ENCODE results near the gene IARS1. TPM values are rescaled to one million over a fixed set of nuclear protein-coding genes. Genes with fewer than 3 reads are reported as not detected.

The IARS1 gene
- 163 TPM for total RNA-seq

DNA sequence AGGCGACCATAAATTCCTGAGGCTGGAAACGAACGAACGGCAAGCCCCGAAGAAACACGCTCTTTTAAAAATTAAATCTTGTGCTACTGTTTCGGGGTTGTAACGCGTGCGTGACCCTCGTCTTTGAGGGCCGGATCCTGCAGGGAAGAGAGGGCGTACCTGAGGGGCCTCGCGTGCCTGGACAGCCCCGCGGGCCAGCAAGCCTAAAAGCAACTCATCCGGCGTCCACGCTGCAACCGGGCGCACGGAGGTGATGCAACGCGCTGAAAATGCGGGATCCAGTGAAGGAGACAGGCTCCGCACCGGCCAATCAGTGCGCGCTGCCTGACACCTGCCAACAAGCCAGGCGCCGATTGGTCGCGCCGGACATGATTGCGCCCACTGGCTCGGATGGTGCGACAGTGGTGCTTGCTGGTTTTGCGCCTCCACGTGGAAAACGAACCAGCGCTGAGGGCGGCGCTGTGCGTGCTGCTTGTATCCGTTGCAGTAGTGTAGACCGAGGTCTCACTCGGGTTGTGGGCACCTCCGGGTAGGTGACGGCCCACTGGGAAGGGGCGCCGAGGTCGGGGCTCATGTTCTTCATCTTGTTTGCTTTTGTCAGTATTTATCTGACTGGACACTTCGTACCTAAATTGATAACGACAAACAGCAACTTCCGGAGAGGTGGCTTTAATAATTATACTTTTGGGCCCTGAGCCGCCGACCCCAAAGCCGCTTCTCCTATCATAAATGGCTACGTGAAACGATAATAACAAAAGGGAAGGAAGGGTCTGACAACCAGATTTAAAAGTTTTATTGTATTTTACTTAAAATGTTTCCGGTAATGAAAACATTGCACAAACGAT, at the start of gene IARS1:
IARS1 (minus strand) TSS at position 246 of the 845 bp plus-strand sequence. CDS start 4,278 bp downstream, outside the sequence.
- FAIRE-seq, result no peak
- peak; percentile 71 to 86 for DNase-seq (ENCODE audit: low spot score in 2 of 2)

DNA sequence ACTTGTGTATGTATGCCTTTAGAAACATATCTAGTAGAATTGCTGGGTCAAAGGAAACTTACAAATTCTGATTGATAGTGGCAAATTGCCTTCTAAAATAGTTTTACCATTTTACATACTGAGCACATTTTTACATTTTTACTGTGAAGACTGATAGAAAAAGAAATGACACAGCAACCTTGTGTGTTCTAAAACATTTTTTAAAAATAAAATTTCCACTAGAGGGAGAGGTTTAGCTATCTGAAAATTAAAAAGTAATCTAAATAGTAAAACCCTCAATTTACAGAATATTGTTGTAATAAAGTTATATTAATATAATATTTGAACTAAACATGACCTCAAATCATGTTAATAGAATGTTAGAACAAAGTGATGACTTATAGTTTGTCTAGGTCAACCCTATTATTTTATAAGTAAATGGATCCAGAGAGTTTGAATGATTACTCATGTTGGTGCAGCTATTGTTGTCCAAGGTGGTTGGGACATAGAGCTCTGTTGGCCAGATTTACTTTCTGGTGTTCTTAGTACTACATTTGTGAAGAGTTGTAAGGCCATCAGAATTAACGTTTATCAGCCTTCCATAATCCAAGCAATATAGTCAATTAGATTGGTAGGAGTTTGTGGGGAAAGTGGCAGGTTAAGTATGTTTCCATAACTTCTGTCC, 49.5 kb upstream of the IARS1 start:
- FAIRE-seq (peak; percentile 66), DNase-seq (ENCODE audit: low spot score in 2 of 2) (no peak)

GRCh38 chr9:92341578-92341977, 48.1 kb upstream of the IARS1 start:
- no peak for FAIRE-seq
- DNase-seq (ENCODE audit: low spot score in 2 of 2), result no peak

DNA sequence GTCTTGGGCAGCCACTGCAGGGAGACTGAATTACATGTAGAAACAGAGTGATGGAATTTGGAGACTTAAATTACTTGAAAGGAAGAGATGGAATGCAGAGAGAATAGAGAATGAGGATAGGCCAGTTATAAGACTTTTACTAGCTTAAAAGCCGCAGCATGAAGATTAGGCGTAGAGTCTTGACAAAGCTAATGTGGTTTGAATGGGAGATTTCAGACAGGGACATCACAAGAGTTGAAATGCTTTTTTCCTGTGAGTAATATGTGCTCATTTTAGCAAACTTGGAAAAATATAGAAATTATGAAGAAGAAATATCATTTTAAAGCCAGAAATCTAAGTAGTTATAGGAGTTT, 39.8 kb upstream of the IARS1 start:
- DNase-seq (ENCODE audit: low spot score in 2 of 2), result no peak
- no peak for FAIRE-seq

- DNase-seq (ENCODE audit: low spot score in 2 of 2) (no peak), FAIRE-seq (no peak)
Observed at GRCh38 chr9:92332577-92333281, 39.2 kb upstream of the IARS1 start.

DNA sequence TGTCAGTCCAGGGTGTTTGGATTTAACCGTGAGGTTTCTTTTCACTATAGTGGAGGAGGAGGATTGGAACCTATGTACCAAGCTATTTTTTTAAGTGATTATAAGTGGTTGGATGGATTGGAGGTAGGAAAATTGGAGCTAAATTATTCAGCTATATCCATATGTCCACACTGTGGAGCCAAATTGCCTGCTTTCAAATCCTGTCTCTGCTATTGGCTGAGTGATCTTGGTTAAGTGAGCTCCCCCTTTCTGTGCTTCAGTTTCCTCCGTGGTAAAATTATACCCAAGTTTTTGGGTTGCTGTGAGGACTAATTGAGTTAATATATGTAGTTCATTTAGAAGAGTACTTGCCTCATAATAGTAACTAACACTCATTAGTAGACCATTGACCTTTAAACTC, 34.7 kb upstream of the IARS1 start:
- DNase-seq (ENCODE audit: low spot score in 2 of 2), result no peak

DNA sequence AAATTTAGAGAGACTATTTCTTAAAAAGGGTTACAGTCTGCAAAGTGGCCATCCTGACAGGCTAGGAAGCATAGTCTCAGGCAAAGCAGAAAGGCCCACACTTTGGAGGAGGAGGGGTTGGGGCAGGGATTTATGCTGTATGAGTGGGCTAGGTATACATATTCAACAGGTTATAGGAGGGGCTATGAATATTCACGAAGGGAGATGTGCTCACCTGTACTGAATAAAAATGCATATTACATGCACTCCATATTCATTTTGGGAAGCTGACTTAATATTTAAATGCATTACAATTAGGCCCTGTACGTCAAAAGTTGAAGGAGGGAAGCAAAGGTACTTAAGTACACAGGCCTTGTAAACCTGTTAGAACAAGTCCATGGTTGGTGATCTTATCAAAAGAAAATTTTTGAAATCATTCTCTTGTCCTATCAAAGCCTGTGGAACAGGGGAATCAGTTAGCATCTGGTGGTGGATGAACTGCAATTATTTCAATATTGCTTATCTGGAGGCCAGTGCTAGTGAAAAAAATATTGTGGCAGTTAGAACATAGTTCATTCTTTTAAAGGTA, 33.9 kb upstream of the IARS1 start:
- FAIRE-seq (no peak), DNase-seq (ENCODE audit: low spot score in 2 of 2) (no peak)

More for the DNA sequence above, 34.7 kb upstream of the IARS1 start:
- no peak for FAIRE-seq

GRCh38 chr9:92325991-92326500, 32.5 kb upstream of the IARS1 start:
- FAIRE-seq, result no peak
- DNase-seq (ENCODE audit: low spot score in 2 of 2), result no peak

- peak; percentile 85 to 87 for DNase-seq (ENCODE audit: low spot score in 2 of 2)
- no peak for FAIRE-seq
Observed at GRCh38 chr9:92325269-92325990, 31.9 kb upstream of the IARS1 start, which contains the start of the genes CENPP and NOL8. Gene CENPP, plus strand, starts transcription at chr9:92325953. Gene NOL8, minus strand, starts transcription at chr9:92325350. Its CDS starts 1,189 bp downstream, at chr9:92324161.

DNA sequence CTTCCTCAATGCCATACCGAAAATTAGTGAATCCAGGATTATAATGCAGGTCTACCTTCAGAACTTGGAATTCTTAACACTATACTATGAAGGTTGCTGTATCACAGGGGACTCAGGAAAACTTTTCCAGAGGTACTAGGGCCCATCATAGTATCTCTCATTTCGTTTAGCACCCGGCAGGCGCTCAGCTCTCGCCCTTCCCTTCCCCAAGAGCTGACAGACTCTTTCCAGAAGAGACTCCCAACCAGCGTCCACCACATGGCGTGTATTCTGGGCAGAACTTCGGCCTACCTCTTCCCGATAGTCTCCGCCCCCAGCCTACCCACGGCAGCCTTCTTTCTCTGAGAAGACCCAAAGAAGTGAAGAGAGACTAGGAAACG, 31.4 kb upstream of the IARS1 start:
- DNase-seq (ENCODE audit: low spot score in 2 of 2) (no peak), FAIRE-seq (no peak)

DNA sequence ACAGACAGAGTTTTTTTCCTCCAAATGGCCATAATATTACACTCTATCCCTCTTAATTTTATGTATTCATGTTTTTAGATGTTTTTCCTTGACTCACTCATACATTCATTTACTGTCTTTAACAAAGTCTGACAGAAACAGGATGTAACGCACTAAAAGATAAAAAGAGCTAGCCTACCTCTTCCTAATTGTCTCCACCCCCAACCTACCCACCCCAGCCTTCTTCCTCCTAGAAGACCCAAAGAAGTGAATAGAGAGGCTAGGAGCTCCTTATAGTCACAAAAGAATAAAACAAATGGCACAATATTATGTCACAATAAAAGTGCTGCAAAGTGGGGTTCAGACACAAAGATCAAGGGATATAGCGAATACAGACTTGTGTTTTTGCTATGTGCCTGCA, 30.9 kb upstream of the IARS1 start:
- DNase-seq (ENCODE audit: low spot score in 2 of 2) (no peak), FAIRE-seq (no peak)

- FAIRE-seq, result no peak
- DNase-seq (ENCODE audit: low spot score in 2 of 2), result no peak
Observed at GRCh38 chr9:92315456-92315855, 22.0 kb upstream of the IARS1 start.

GRCh38 chr9:92313624-92314012, 20.1 kb upstream of the IARS1 start:
- DNase-seq (ENCODE audit: low spot score in 2 of 2), result no peak
- FAIRE-seq, result no peak

GRCh38 chr9:92312887-92313623, 19.6 kb upstream of the IARS1 start:
- DNase-seq (ENCODE audit: low spot score in 2 of 2) (no peak), FAIRE-seq (no peak)

DNA sequence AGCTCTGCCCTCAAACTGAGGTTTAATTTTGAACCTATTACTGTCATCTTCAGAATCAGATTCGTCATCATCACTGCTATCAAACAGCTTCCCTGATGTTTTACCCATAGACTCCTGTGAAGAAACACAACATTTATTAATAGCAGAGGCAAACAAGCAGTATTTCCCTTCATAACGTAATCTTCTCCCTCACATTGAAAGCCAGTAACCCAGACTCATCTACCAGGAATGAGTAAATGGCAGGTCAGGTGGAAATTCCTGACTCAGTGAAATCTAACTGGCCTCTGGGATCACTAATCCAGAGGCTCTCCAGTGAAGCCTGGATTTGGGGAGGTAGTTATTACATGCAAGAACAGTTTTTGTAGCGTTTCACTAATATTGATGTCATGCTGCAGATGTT, 17.1 kb upstream of the IARS1 start:
- DNase-seq (ENCODE audit: low spot score in 2 of 2) (no peak), FAIRE-seq (no peak)

- no peak for DNase-seq (ENCODE audit: low spot score in 2 of 2)
- no peak for FAIRE-seq
Observed at GRCh38 chr9:92308893-92309292, 15.4 kb upstream of the IARS1 start.

GRCh38 chr9:92300936-92301335, 7.4 kb upstream of the IARS1 start:
- FAIRE-seq (no peak), DNase-seq (ENCODE audit: low spot score in 2 of 2) (no peak)

GRCh38 chr9:92299116-92299515, 5.6 kb upstream of the IARS1 start:
- FAIRE-seq (no peak), DNase-seq (ENCODE audit: low spot score in 2 of 2) (no peak)

DNA sequence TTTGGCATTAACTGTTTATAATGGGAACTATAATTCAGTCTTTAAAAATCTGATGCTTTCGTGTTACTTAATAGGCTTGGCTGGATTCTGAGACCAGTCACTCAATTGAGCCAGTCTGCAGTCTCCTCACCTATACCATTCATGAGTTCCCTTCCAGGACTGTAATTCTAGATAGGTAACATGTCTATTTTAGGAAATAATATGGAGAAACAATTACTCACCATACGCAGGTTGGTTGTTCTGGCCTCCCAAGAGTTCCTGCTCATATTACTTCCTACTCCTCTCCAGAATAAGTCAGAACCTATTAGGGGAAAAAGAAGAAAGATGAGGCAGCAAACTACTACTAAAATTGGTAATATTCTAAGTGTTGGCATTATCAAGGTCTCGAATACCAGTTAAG, 4.5 kb upstream of the IARS1 start:
- DNase-seq (ENCODE audit: low spot score in 2 of 2) (no peak), FAIRE-seq (no peak)

Data from frontal cortex (tissue), 4 donors.